MM.1S (cell line): ENCODE data around the gene PKD1L1.

ENCODE experiments used
- CTCF ChIP-seq: fragments of 300-600 bp; sonication (generic); IDR thresholded peaks from 2 replicates; pipeline ENCODE4 v1.5.1; 2016; ENCODE audit warnings: antibody characterized with exemption, low read length, mixed read lengths
- EZH2 ChIP-seq: fragments of 300-600 bp; sonication (generic); optimal IDR thresholded peaks from 2 replicates; pipeline ENCODE3; 2017; ENCODE audit warnings: low read depth, mild to moderate bottlenecking, antibody characterized with exemption, low read length, mixed read lengths
- EZH2phosphoT487 ChIP-seq: fragments of 300-600 bp; sonication (generic); IDR thresholded peaks from 2 replicates; pipeline ENCODE4 v1.6.1; 2018; ENCODE audit warnings: antibody characterized with exemption, low read length

DNA sequence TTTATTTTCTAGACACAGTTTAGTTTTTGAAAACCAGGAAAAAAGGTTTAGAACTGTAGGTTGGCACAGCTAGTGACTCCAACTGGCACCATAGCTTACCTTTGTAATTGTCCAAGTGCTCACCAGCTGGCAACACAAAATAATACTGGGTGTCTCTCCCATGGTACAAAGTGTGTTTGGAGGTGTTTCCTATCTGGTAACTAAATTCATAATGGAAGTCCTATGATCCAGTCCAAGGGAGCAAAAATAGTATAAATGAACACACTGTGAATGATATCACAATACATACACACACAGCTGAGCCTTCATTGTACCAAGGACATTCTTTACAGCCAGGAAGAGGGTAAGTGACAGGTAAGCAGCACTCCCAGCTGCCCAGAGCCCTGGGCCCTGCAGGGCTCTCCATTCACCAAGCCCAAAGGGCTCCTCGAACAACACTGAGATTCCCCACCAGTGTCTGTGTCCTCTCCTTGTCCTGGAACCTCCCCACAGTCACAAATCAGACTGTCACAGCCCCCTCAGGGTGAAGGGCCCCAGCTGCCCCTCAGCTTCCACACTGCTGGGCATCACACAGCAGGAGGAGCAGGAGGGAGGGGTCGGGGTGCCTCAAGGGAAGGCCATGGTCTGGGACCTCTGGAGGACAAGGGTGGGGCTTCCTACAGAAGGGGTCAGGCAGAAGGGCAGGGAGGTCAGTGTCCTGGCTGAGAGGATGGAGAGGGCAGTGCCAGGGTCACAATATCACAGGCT, 72.1 kb downstream of the PKD1L1 start:
- no peak for TF ChIP-seq EZH2phosphoT487
- no peak for TF ChIP-seq CTCF
- TF ChIP-seq EZH2, result no peak
